B cell (primary cell): ENCODE measurements around the gene NAA35.

Source experiments
- EZH2 ChIP-seq: IDR thresholded peaks from 2 replicates; pipeline ENCODE4 v1.6.1; 2012; ENCODE audit warnings: borderline replicate concordance, low read depth, mild to moderate bottlenecking, moderate library complexity, low read length; ENCODE audit not compliant: insufficient read depth, poor library complexity, severe bottlenecking
- TF ChIP-seq, protein P1 (sequence below): fragments of 200-600 bp; IDR thresholded peaks from one replicate; pipeline ENCODE4 v1.8.0; 2022; ENCODE audit warnings: antibody characterized with exemption, mild to moderate bottlenecking

GRCh38 chr9:85987236-85987635 lies 46.3 kb downstream of the NAA35 start:
- TF ChIP-seq, protein P1, sequence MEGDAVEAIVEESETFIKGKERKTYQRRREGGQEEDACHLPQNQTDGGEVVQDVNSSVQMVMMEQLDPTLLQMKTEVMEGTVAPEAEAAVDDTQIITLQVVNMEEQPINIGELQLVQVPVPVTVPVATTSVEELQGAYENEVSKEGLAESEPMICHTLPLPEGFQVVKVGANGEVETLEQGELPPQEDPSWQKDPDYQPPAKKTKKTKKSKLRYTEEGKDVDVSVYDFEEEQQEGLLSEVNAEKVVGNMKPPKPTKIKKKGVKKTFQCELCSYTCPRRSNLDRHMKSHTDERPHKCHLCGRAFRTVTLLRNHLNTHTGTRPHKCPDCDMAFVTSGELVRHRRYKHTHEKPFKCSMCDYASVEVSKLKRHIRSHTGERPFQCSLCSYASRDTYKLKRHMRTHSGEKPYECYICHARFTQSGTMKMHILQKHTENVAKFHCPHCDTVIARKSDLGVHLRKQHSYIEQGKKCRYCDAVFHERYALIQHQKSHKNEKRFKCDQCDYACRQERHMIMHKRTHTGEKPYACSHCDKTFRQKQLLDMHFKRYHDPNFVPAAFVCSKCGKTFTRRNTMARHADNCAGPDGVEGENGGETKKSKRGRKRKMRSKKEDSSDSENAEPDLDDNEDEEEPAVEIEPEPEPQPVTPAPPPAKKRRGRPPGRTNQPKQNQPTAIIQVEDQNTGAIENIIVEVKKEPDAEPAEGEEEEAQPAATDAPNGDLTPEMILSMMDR = no peak
- no peak for TF ChIP-seq EZH2
